ENCODE measurements around the gene DENND6B.

DNA sequence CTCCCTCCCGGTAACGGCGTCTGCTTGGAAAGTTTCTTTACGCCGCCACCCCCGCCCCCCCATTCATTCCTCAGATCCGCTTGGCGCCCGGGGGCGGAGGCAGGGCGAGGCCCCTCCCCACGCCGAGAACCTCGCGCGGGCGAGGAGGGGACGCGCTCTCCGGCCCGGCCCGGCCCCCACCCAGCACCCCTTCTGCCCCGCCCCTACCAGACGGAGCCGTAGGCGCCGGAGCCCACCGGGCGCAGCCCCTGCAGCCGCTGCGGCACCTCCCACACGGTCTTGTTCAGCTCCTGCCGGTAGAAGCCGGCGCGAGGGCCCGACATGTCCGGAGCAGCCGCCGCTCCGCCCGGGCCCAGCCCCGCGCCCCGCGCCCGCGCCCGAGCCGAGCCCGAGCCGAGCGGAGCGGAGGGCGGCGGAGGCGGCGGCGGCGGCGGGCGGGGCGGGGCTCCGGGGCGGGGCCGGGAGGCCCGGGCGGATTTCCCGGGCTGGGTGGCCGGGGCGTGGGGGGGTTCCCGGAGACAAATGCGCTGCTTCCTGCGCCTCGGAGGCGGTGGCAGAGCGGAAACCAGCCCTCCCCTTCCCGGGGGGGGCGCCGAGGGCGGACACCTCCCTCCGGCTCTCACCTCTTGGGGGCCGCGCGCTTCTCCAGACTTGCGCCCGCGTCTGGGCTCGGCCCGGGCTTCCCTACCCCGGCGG, 56.7 kb downstream of the DENND6B start, which contains the start of gene MAPK11:
- TF ChIP-seq, protein P1, sequence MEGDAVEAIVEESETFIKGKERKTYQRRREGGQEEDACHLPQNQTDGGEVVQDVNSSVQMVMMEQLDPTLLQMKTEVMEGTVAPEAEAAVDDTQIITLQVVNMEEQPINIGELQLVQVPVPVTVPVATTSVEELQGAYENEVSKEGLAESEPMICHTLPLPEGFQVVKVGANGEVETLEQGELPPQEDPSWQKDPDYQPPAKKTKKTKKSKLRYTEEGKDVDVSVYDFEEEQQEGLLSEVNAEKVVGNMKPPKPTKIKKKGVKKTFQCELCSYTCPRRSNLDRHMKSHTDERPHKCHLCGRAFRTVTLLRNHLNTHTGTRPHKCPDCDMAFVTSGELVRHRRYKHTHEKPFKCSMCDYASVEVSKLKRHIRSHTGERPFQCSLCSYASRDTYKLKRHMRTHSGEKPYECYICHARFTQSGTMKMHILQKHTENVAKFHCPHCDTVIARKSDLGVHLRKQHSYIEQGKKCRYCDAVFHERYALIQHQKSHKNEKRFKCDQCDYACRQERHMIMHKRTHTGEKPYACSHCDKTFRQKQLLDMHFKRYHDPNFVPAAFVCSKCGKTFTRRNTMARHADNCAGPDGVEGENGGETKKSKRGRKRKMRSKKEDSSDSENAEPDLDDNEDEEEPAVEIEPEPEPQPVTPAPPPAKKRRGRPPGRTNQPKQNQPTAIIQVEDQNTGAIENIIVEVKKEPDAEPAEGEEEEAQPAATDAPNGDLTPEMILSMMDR (conservative IDR thresholded peaks at IDR 0.05), result no peak
- no peak for TF ChIP-seq ZFX (IDR thresholded peaks at IDR 0.05)

Measured in C4-2B (cell line).